NB4 (cell line): ENCODE measurements around the gene LARP4B.

Source experiments
- CTCF ChIP-seq: IDR thresholded peaks from one replicate; pipeline ENCODE4 v1.5.1; 2012; ENCODE audit warnings: low read depth, low read length
- MAX ChIP-seq: IDR thresholded peaks from 2 replicates; pipeline ENCODE4 v1.6.1; 2011; ENCODE audit warnings: low read depth, low read length
- MYC ChIP-seq: IDR thresholded peaks from 2 replicates; pipeline ENCODE4 v1.6.1; 2011; ENCODE audit warnings: low read depth, low read length
- POLR2A ChIP-seq: IDR thresholded peaks from 2 replicates; pipeline ENCODE4 v1.6.1; 2011; ENCODE audit warnings: mild to moderate bottlenecking; ENCODE audit not compliant: insufficient read length; ENCODE audit errors: extremely low read depth

GRCh38 chr10:773562-774161, 157.8 kb downstream of the LARP4B start:
- TF ChIP-seq CTCF (no peak), MAX (no peak), POLR2A (no peak), MYC (no peak)
